ENCODE results near the gene ADAMTS15.

Gene ADAMTS15

GRCh38 chr11:130452940-130453339, 4.5 kb downstream of the ADAMTS15 start:
- no peak for TF ChIP-seq POLR2A (IDR thresholded peaks at IDR 0.05; ENCODE audit: extremely low read depth, insufficient read length)
- TF ChIP-seq MAX (IDR thresholded peaks at IDR 0.05; ENCODE audit: low read depth, low read length): no peak
- no peak for TF ChIP-seq MYC (IDR thresholded peaks at IDR 0.05; ENCODE audit: low read depth, low read length)
- no peak for TF ChIP-seq CTCF (IDR thresholded peaks at IDR 0.05; ENCODE audit: low read depth, low read length)
- peak; percentile 71 for DNase-seq (ENCODE audit: low read depth)
- H3K4me3 ChIP-seq (ENCODE audit: low read depth, low read length): no peak overlapping the region

- TF ChIP-seq CTCF (IDR thresholded peaks at IDR 0.05; ENCODE audit: low read depth, low read length): no peak
- no peak for DNase-seq (ENCODE audit: low read depth)
- H3K4me3 ChIP-seq (ENCODE audit: low read depth, low read length): no peak overlapping the region
Observed at GRCh38 chr11:130454491-130455252, 6.2 kb downstream of the ADAMTS15 start.

- no peak for DNase-seq (ENCODE audit: low read depth)
- TF ChIP-seq MAX (IDR thresholded peaks at IDR 0.05; ENCODE audit: low read depth, low read length): no peak
- TF ChIP-seq MYC (IDR thresholded peaks at IDR 0.05; ENCODE audit: low read depth, low read length): no peak
- no peak for TF ChIP-seq CTCF (IDR thresholded peaks at IDR 0.05; ENCODE audit: low read depth, low read length)
- TF ChIP-seq POLR2A (IDR thresholded peaks at IDR 0.05; ENCODE audit: extremely low read depth, insufficient read length): no peak
- H3K4me3 ChIP-seq (ENCODE audit: low read depth, low read length): no peak overlapping the region
Observed at GRCh38 chr11:130455483-130456127, 7.2 kb downstream of the ADAMTS15 start.

GRCh38 chr11:130456286-130456685, 7.8 kb downstream of the ADAMTS15 start:
- no peak for DNase-seq (ENCODE audit: low read depth)
- no peak overlapping the region for H3K4me3 ChIP-seq (ENCODE audit: low read depth, low read length)
- TF ChIP-seq MAX (IDR thresholded peaks at IDR 0.05; ENCODE audit: low read depth, low read length) (no peak), CTCF (IDR thresholded peaks at IDR 0.05; ENCODE audit: low read depth, low read length) (no peak), MYC (IDR thresholded peaks at IDR 0.05; ENCODE audit: low read depth, low read length) (no peak), POLR2A (IDR thresholded peaks at IDR 0.05; ENCODE audit: extremely low read depth, insufficient read length) (no peak)

- TF ChIP-seq POLR2A (IDR thresholded peaks at IDR 0.05; ENCODE audit: extremely low read depth, insufficient read length): no peak
- TF ChIP-seq MAX (IDR thresholded peaks at IDR 0.05; ENCODE audit: low read depth, low read length): no peak
- TF ChIP-seq MYC (IDR thresholded peaks at IDR 0.05; ENCODE audit: low read depth, low read length): no peak
- TF ChIP-seq CTCF (IDR thresholded peaks at IDR 0.05; ENCODE audit: low read depth, low read length): no peak
- DNase-seq (ENCODE audit: low read depth): no peak
- no peak overlapping the region for H3K4me3 ChIP-seq (ENCODE audit: low read depth, low read length)
Observed at GRCh38 chr11:130457623-130458409, 9.4 kb downstream of the ADAMTS15 start.

Measured in NB4 (cell line).